ENCODE results near the gene EXOC4. TPM values are rescaled to one million over a fixed set of nuclear protein-coding genes. Genes with fewer than 3 reads are reported as not detected.

Gene EXOC4
- total RNA-seq, 1 experiment from 2014 or later = 66.2 TPM

DNA sequence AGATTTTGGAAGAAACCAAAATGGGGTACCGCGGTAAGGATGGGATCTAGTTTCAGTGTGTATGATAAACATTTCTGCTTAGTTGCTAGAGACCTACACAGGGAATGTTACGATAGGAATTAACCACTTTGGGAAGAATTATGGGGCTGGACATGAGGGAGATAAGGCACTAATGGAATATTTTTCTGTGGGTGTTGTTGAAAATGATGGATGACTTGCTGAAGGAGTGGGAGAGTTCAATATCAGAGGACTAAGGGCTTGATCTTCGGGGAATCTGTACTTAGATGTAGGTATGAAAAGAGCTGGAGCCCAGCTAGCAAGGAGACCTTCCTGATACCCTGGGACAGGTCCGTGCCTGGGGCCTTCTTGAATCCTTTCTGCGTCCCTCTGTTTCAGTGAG is 303.7 kb downstream of the EXOC4 start:
- Mint-ChIP-seq H3K4me1 (ENCODE audit: low read depth, unreplicated experiment) (no peaks in the 10 kb centered on the region), H3K27ac (ENCODE audit: unreplicated experiment) (no peak overlapping the region), H3K4me3 (ENCODE audit: unreplicated experiment) (no peak overlapping the region), H3K9me3 (ENCODE audit: unreplicated experiment) (no peaks in the 10 kb centered on the region), H3K36me3 (ENCODE audit: insufficient read depth, unreplicated experiment) (no peaks in the 10 kb centered on the region), H3K27me3 (ENCODE audit: insufficient read depth, unreplicated experiment) (no peaks in the 10 kb centered on the region)
- TF ChIP-seq, protein P1, sequence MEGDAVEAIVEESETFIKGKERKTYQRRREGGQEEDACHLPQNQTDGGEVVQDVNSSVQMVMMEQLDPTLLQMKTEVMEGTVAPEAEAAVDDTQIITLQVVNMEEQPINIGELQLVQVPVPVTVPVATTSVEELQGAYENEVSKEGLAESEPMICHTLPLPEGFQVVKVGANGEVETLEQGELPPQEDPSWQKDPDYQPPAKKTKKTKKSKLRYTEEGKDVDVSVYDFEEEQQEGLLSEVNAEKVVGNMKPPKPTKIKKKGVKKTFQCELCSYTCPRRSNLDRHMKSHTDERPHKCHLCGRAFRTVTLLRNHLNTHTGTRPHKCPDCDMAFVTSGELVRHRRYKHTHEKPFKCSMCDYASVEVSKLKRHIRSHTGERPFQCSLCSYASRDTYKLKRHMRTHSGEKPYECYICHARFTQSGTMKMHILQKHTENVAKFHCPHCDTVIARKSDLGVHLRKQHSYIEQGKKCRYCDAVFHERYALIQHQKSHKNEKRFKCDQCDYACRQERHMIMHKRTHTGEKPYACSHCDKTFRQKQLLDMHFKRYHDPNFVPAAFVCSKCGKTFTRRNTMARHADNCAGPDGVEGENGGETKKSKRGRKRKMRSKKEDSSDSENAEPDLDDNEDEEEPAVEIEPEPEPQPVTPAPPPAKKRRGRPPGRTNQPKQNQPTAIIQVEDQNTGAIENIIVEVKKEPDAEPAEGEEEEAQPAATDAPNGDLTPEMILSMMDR (IDR thresholded peaks at IDR 0.05; ENCODE audit: insufficient read depth in 1 of 2, low read depth in 1 of 2, low read length in 1 of 2, severe bottlenecking in 1 of 2, unreplicated experiment in 1 of 2) = no peak
- Histone ChIP-seq H3K4me1 (no peaks in the 10 kb centered on the region), H3K9me3 (no peaks in the 10 kb centered on the region), H3K36me3 (ENCODE audit: control insufficient read depth, insufficient read depth, low read length) (no peaks in the 10 kb centered on the region), H3K4me3 (ENCODE audit: low read depth, low read length) (no peak overlapping the region), H3K27me3 (replicated peaks; ENCODE audit: control insufficient read depth, insufficient read depth, low read length) (no peaks in the 10 kb centered on the region)
- POLR2A ChIA-PET = no interaction called here
- DNase-seq = no peak
- BruUV-seq (replicated peaks) = no TSS peak
- intact Hi-C loops (cut with micrococcal nuclease; ENCODE audit: unreplicated experiment) = no loop called here
- CTCF ChIA-PET = no interaction called here

DNA sequence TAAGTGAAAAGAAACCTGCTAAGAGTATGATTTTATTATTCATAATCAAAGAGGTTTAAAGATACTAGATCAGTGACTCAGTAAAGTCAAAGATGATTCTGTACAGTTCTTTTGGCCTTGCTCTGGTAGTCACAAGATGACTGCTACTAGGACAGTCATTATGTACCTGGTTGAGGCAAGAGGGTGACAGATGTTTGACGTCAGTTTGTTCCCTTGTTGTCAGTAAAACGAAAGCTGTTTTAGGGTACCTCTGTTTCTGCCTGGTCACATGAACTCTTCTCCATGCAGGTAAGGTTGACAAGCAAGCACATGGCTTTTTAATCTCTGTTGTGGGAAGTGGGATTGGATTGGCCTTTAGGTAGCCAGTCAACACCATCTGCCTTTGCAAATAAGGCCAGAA is 308.0 kb downstream of the EXOC4 start:
- H3K4me1 Mint-ChIP-seq (ENCODE audit: low read depth, unreplicated experiment) = no peaks in the 10 kb centered on the region
- CTCF ChIA-PET = no interaction called here
- intact Hi-C loops (cut with micrococcal nuclease; ENCODE audit: unreplicated experiment) = no loop called here
- H3K4me3 Mint-ChIP-seq (ENCODE audit: unreplicated experiment) = no peak overlapping the region
- H3K27ac Mint-ChIP-seq (ENCODE audit: unreplicated experiment) = no peak overlapping the region
- BruUV-seq (replicated peaks) = no TSS peak
- H3K9me3 Mint-ChIP-seq (ENCODE audit: unreplicated experiment) = no peaks in the 10 kb centered on the region
- Histone ChIP-seq H3K36me3 (ENCODE audit: control insufficient read depth, insufficient read depth, low read length) (no peaks in the 10 kb centered on the region), H3K4me1 (no peaks in the 10 kb centered on the region), H3K27me3 (replicated peaks; ENCODE audit: control insufficient read depth, insufficient read depth, low read length) (no peaks in the 10 kb centered on the region), H3K4me3 (ENCODE audit: low read depth, low read length) (no peak overlapping the region), H3K9me3 (no peaks in the 10 kb centered on the region)
- no peaks in the 10 kb centered on the region for H3K36me3 Mint-ChIP-seq (ENCODE audit: insufficient read depth, unreplicated experiment)
- no peak for DNase-seq
- POLR2A ChIA-PET = no interaction called here
- TF ChIP-seq, protein P1 (IDR thresholded peaks at IDR 0.05; ENCODE audit: insufficient read depth in 1 of 2, low read depth in 1 of 2, low read length in 1 of 2, severe bottlenecking in 1 of 2, unreplicated experiment in 1 of 2) = no peak
- H3K27me3 Mint-ChIP-seq (ENCODE audit: insufficient read depth, unreplicated experiment) = no peaks in the 10 kb centered on the region

GRCh38 chr7:133561396-133561795 is 308.5 kb downstream of the EXOC4 start:
- no peaks in the 10 kb centered on the region for H3K4me1 Mint-ChIP-seq (ENCODE audit: low read depth, unreplicated experiment)
- intact Hi-C loops (cut with micrococcal nuclease; ENCODE audit: unreplicated experiment) = no loop called here
- no peak overlapping the region for H3K4me3 Mint-ChIP-seq (ENCODE audit: unreplicated experiment)
- H3K27me3 Mint-ChIP-seq (ENCODE audit: insufficient read depth, unreplicated experiment) = no peaks in the 10 kb centered on the region
- ChIA-PET POLR2A (no interaction called here), CTCF (no interaction called here)
- no peaks in the 10 kb centered on the region for H3K36me3 Mint-ChIP-seq (ENCODE audit: insufficient read depth, unreplicated experiment)
- TF ChIP-seq, protein P1 (IDR thresholded peaks at IDR 0.05; ENCODE audit: insufficient read depth in 1 of 2, low read depth in 1 of 2, low read length in 1 of 2, severe bottlenecking in 1 of 2, unreplicated experiment in 1 of 2) = no peak
- H3K9me3 ChIP-seq = no peaks in the 10 kb centered on the region
- H3K27ac Mint-ChIP-seq (ENCODE audit: unreplicated experiment) = no peak overlapping the region
- no peaks in the 10 kb centered on the region for H3K36me3 ChIP-seq (ENCODE audit: control insufficient read depth, insufficient read depth, low read length)
- H3K27me3 ChIP-seq (replicated peaks; ENCODE audit: control insufficient read depth, insufficient read depth, low read length) = no peaks in the 10 kb centered on the region
- no peak overlapping the region for H3K4me3 ChIP-seq (ENCODE audit: low read depth, low read length)
- H3K9me3 Mint-ChIP-seq (ENCODE audit: unreplicated experiment) = no peaks in the 10 kb centered on the region
- DNase-seq = no peak
- H3K4me1 ChIP-seq = no peaks in the 10 kb centered on the region
- BruUV-seq (replicated peaks) = no TSS peak
